Fibroblast of skin of scalp (primary cell): ENCODE results near the gene BTNL3.

ENCODE experiments used
- DNase-seq: peaks from one replicate; pipeline ENCODE4 v3.0.0-alpha.2; 2013

BTNL3 gene

GRCh38 chr5:181047921-181048320 lies 59.3 kb downstream of the BTNL3 start:
- DNase-seq: no peak

- DNase-seq: no peak
These were observed 61.4 kb downstream of the BTNL3 start for GRCh38 chr5:181050016-181050415.

- DNase-seq: no peak
These were observed 63.4 kb downstream of the BTNL3 start for GRCh38 chr5:181051841-181052671.

- peak; percentile 5 for DNase-seq
These were observed 64.2 kb downstream of the BTNL3 start for GRCh38 chr5:181052672-181053487.

- DNase-seq: no peak
These were observed 65.0 kb downstream of the BTNL3 start for GRCh38 chr5:181053488-181054121.

- DNase-seq: no peak
These were observed 65.5 kb downstream of the BTNL3 start for GRCh38 chr5:181054138-181054537.

- DNase-seq: no peak
These were observed 66.3 kb downstream of the BTNL3 start for GRCh38 chr5:181054871-181055459.
